Mammary epithelial cell (primary cell): ENCODE measurements around the gene OR2A2.

Experiments
- CTCF ChIP-seq, 2 donors: IDR thresholded peaks in 1 of 2; conservative IDR thresholded peaks in 1 of 2; 2 replicates each; pipeline ENCODE4 v1.5.1; 2011 to 2012; ENCODE audit warnings: inconsistent platforms in 2 of 2, low read length in 2 of 2, mild to moderate bottlenecking in 2 of 2, control low read depth in 1 of 2, low read depth in 1 of 2; ENCODE audit not compliant: insufficient read depth in 1 of 2; ENCODE audit errors: extremely low read depth in 1 of 2
- EZH2 ChIP-seq: IDR thresholded peaks from 2 replicates; pipeline ENCODE4 v1.6.1; 2012; ENCODE audit warnings: low read length, inconsistent platforms, borderline replicate concordance

- TF ChIP-seq CTCF (conservative IDR thresholded peaks at IDR 0.05 in 1 of 2, IDR thresholded peaks at IDR 0.05 in 1 of 2; ENCODE audit: extremely low read depth in 1 of 2, insufficient read depth in 1 of 2, low read depth in 1 of 2, low read length in 2 of 2), result no peak
- no peak for TF ChIP-seq EZH2
Observed at GRCh38 chr7:144090667-144091066, 18.7 kb upstream of the OR2A2 start.
